Suprapubic skin (tissue), 4 donors: ENCODE results near the gene PLS1. TPM values are rescaled to one million over a fixed set of nuclear protein-coding genes. Genes with fewer than 3 reads are reported as not detected.
"Not testable (repeated sequence)": the region's sequence is repeated elsewhere in the genome, so short reads cannot be mapped to it uniquely, and the experiment has no call there.

Experiments
- DNase-seq, 2 donors: peaks; one replicate each; pipeline ENCODE4 v3.0.0-alpha.2; 2019; ENCODE audit warnings: low spot score in 2 of 2
- H3K27ac ChIP-seq: fragments of 200-600 bp; sonication (generic); one replicate; pipeline ENCODE4 v1.5.1; 2019
- H3K27me3 ChIP-seq: fragments of 200-600 bp; sonication (generic); one replicate; pipeline ENCODE4 v1.5.1; 2019
- H3K36me3 ChIP-seq: fragments of 200-600 bp; sonication (generic); one replicate; pipeline ENCODE4 v1.5.1; 2019
- H3K4me1 ChIP-seq: fragments of 200-600 bp; sonication (generic); one replicate; pipeline ENCODE4 v1.5.1; 2019
- H3K4me3 ChIP-seq: fragments of 200-600 bp; sonication (generic); one replicate; pipeline ENCODE4 v1.5.1; 2019; ENCODE audit warnings: mild to moderate bottlenecking
- H3K9me3 ChIP-seq: fragments of 200-600 bp; sonication (generic); one replicate; pipeline ENCODE4 v1.5.1; 2019
- EP300 ChIP-seq: sonication (generic); formaldehyde crosslinking; IDR thresholded peaks from one replicate; pipeline ENCODE4 v1.6.1; 2017; ENCODE audit warnings: antibody characterized with exemption
- POLR2A ChIP-seq, 2 donors: fragments of 450-650 bp; IDR thresholded peaks; one replicate each; pipeline ENCODE4 v1.6.1; 2017; ENCODE audit warnings: antibody characterized with exemption in 2 of 2, mild to moderate bottlenecking in 2 of 2, moderate library complexity in 2 of 2
- POLR2AphosphoS5 ChIP-seq, 3 donors: sonication (generic); formaldehyde crosslinking; IDR thresholded peaks; one replicate each; pipeline ENCODE4 v1.6.1; 2017; ENCODE audit warnings: antibody characterized with exemption in 3 of 3
- WGBS: methylation state at CpG from one replicate; pipeline ENCODE4 v1.1.5; 2018; 5-methylcytosine and 5-hydroxymethylcytosine counted together
- total RNA-seq, 4 donors: library from RNA; depleted of rRNA; stranded (reverse); fragments of >200 nt; gene quantifications; one replicate each; pipeline ENCODE4 v1.1.0, GENCODE V29; 2016
- TF ChIP-seq, protein P1 (sequence below), 2 donors: fragments of 200-600 bp in 1 of 2; fragments of 450-650 bp in 1 of 2; sonication (generic) in 1 of 2; IDR thresholded peaks; one replicate each; pipeline ENCODE4 v1.5.1; 2016 to 2019; ENCODE audit warnings: antibody characterized with exemption in 2 of 2, mild to moderate bottlenecking in 1 of 2, moderate library complexity in 1 of 2

The PLS1 gene
- total RNA-seq, 4 donors from 2014 or later = 4.4 to 9.1 (median 7.5) TPM

GRCh38 chr3:142578329-142579223 is 17.6 kb upstream of the PLS1 start, which contains the start of gene ATR:
Gene ATR (minus strand): TSS chr3:142578733. CDS start chr3:142578704, 29 bp downstream.
- no peaks in the 10 kb centered on the region for H3K9me3 ChIP-seq

GRCh38 chr3:142580061-142580423 is 16.2 kb upstream of the PLS1 start:
- H3K27ac ChIP-seq = no peak overlapping the region

More at GRCh38 chr3:142578329-142579223, 17.6 kb upstream of the PLS1 start, which contains the start of gene ATR:
- peak; percentile 97 to 98 for DNase-seq
- H3K4me3 ChIP-seq = peak within 1 kb of the TSS; percentile 85
- H3K27ac ChIP-seq = peak within 1 kb of the TSS; percentile 94
- peaks cover 36% of the 10 kb centered on the region for H3K4me1 ChIP-seq
- no peaks in the 10 kb centered on the region for H3K27me3 ChIP-seq
- under 1% methylated on average over 37 of the region's 65 CpGs for WGBS
- TF ChIP-seq, protein P1, sequence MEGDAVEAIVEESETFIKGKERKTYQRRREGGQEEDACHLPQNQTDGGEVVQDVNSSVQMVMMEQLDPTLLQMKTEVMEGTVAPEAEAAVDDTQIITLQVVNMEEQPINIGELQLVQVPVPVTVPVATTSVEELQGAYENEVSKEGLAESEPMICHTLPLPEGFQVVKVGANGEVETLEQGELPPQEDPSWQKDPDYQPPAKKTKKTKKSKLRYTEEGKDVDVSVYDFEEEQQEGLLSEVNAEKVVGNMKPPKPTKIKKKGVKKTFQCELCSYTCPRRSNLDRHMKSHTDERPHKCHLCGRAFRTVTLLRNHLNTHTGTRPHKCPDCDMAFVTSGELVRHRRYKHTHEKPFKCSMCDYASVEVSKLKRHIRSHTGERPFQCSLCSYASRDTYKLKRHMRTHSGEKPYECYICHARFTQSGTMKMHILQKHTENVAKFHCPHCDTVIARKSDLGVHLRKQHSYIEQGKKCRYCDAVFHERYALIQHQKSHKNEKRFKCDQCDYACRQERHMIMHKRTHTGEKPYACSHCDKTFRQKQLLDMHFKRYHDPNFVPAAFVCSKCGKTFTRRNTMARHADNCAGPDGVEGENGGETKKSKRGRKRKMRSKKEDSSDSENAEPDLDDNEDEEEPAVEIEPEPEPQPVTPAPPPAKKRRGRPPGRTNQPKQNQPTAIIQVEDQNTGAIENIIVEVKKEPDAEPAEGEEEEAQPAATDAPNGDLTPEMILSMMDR (IDR thresholded peaks at IDR 0.05) = no peak
- peak in 2 of 3 donors; percentile 67 to 88 for TF ChIP-seq POLR2AphosphoS5 (IDR thresholded peaks at IDR 0.05)
- TF ChIP-seq EP300 = no peak
- TF ChIP-seq POLR2A (IDR thresholded peaks at IDR 0.05) = peak in 1 of 2 donors; percentile 79
- no peaks in the 10 kb centered on the region for H3K36me3 ChIP-seq

DNA sequence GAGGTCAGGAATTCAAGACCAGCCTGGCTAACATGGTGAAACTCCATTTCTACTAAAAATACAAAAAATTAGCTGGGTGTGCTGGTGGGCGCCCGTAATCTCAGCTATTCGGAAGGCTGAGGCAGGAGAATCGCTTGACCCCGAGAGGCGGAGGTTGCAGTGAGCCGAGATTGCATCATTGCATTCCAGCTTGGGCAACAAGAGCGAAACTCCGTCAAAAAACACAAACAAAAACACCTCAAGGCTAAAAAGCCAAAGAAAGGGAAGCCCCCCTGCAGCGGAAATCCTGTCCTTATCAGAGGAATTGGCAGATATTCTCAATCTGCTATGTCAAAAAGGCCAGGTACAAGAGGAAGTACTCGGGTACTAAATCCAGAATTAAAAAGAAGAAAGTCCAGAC is 15.1 kb upstream of the PLS1 start:
- H3K9me3 ChIP-seq, H3K27me3 ChIP-seq, DNase-seq, H3K4me3 ChIP-seq, H3K36me3 ChIP-seq, H3K27ac ChIP-seq: not testable (repeated sequence)
- WGBS = 87% methylated on average over 11 of the region's 11 CpGs
- peaks cover 26% of the 10 kb centered on the region for H3K4me1 ChIP-seq

More at GRCh38 chr3:142580061-142580423, 16.2 kb upstream of the PLS1 start:
- Histone ChIP-seq H3K4me3 (no peak overlapping the region), H3K36me3 (no peaks in the 10 kb centered on the region), H3K27me3 (no peaks in the 10 kb centered on the region), H3K9me3 (no peaks in the 10 kb centered on the region), H3K4me1 (peaks cover 29% of the 10 kb centered on the region)
- TF ChIP-seq, protein P1 (IDR thresholded peaks at IDR 0.05) = no peak
- TF ChIP-seq EP300 (no peak), POLR2AphosphoS5 (IDR thresholded peaks at IDR 0.05) (no peak), POLR2A (IDR thresholded peaks at IDR 0.05) (no peak)
- no peak for DNase-seq
- 95% methylated on average over 1 of the region's 1 CpG for WGBS

GRCh38 chr3:142586803-142587406 is 9.3 kb upstream of the PLS1 start:
- Histone ChIP-seq H3K4me3 (no peak overlapping the region), H3K9me3 (no peaks in the 10 kb centered on the region), H3K4me1 (peaks cover 4% of the 10 kb centered on the region), H3K36me3 (no peaks in the 10 kb centered on the region), H3K27ac (no peak overlapping the region), H3K27me3 (no peaks in the 10 kb centered on the region)
- DNase-seq = no peak
- WGBS = 42% methylated on average over 2 of the region's 2 CpGs
- TF ChIP-seq POLR2AphosphoS5 (IDR thresholded peaks at IDR 0.05) (no peak), EP300 (no peak), POLR2A (IDR thresholded peaks at IDR 0.05) (no peak)
- TF ChIP-seq, protein P1 (IDR thresholded peaks at IDR 0.05) = peak in 1 of 2 donors; percentile 45

- no peak overlapping the region for H3K4me3 ChIP-seq
- no peak overlapping the region for H3K27ac ChIP-seq
- H3K9me3 ChIP-seq = no peaks in the 10 kb centered on the region
- H3K27me3 ChIP-seq = no peaks in the 10 kb centered on the region
- H3K36me3 ChIP-seq = no peaks in the 10 kb centered on the region
- DNase-seq = no peak
- H3K4me1 ChIP-seq = peaks cover 4% of the 10 kb centered on the region
- TF ChIP-seq POLR2A (IDR thresholded peaks at IDR 0.05) (no peak), POLR2AphosphoS5 (IDR thresholded peaks at IDR 0.05) (no peak), EP300 (no peak)
- 62% methylated on average over 1 of the region's 1 CpG for WGBS
Observed at GRCh38 chr3:142588703-142589102, 7.5 kb upstream of the PLS1 start.

DNA sequence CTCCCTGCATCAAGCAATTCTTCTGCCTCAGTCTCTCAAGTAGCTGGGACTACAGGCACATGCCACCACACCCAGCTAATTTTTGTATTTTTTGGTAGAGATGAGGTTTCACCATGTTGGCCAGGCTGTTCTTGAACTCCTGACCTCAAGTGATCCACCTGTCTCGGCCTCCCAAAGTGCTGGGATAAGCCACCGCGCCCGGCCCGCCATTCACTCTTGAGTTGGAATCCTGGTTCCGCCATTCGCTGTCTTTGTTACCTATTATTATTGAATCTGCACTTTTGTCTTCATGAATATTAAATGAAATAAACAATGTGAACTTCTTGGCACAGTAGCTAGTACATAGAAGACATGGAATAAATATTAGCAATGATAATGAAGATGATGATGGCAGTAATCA is 3.9 kb upstream of the PLS1 start:
- not testable (repeated sequence) for H3K36me3 ChIP-seq, H3K27me3 ChIP-seq, H3K9me3 ChIP-seq, H3K27ac ChIP-seq, DNase-seq, H3K4me3 ChIP-seq
- H3K4me1 ChIP-seq = peaks cover 15% of the 10 kb centered on the region
- 94% methylated on average over 7 of the region's 7 CpGs for WGBS
